HL-60/S4 treated with retinoic acid at 250 ng/mL for 4 days and 3 days (cell line): ENCODE data around the gene STOX2.

Source experiments
- in situ Hi-C: fragments of 300-500 bp; cut with MboI; formaldehyde crosslinking; loops from 2 replicates; pipeline ENCODE4 v1.7.0; 2022; ENCODE audit warnings: low sequenced_read_pairs

Gene STOX2

DNA sequence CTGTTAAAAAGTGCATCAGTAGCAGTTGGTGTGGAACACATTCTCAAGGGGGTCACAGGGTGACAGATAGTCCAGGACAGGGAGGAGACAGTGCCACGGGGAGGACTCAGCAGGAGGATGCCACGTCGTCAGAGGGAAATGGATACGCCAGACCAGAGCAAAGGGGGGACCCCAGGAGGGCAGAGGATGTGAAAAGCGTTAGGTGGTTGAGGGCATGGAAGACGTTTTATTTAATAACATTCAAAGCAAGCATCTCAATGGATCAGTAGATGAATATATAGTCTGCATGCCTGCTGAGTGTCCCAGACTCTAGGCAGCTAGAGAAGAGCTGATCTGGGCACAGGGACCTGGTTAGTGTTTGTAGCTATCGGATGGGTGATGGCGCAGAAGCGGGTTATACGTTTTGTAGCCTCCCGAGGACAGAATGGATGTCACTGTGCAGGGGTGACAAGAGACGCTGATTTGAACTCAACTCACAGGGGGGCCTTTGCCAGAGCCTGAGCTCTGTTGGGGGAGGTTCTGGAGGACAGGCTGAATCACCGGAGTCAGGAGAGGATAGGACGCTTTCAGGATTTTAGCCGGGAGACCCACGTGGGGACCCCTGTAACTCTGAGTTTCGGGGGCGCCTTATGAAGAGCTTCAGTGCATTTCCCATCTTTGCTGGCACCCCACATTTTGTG lies 81.3 kb downstream of the STOX2 start:
- in situ Hi-C loops: no loop called here

DNA sequence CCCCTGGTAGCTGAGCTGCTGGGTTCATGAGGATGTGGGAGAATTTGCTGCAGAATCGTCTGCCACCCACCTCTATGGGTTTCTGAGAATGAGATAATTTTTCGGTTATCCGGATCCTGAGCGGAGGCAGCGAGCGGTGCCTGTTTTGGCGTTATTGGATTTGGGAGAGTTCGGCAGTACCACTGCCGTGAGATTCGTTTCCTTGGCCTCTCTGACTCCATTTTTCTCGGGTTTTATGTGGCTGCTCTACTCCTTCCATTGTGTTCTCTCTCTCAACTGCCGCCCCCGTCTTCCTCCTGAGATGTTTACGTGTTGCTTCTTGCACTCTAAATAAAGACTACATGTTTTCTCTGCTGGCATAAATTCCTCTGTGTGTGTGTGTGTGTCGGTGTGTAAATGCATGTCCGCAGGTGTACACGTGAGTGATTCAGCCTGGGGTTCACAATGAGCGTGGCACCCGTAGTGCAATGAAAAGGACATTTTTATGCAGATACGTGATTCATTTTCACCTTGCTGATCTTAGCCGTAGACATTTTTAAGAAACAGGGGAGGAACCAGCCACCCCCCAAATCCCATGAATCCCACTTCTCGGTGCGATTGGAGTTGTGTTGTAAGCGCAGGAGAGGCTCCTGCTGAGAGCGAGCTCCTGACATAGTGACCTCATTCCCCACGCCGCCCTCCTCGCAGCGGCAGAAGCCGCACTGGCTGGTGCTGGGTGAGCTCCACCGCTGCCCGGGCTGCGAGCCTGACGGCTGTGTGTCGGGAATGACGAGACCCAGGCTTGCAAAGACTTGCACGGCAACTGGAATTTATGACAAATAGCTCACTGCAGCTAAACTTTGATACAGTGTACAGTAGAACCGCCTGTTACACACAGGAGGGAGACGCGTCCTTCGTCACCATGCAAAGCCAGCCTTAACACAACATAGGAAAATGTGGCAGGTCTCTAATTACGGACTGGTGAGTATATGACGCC lies 82.2 kb downstream of the STOX2 start:
- in situ Hi-C loops: no loop called here

DNA sequence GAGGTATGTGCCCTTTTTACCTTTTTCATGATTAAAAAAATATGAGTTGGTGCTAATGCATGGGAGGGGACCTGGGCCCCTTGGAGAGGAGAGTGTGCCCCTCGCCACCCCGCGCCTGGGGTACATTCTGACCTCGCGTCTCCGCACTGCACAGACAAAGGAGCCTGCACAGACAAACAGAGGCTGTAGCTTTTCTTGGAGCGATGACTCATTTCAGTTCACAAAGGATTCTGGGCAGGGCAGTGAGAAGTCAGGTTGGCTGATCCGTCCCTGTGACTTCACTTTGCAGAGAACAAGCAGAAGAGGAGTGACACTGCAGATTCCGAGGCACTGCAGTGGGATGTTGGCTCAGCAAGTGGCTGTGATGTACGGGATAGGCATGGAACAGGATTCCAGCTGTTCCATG lies 82.9 kb downstream of the STOX2 start:
- in situ Hi-C loops: no loop called here

DNA sequence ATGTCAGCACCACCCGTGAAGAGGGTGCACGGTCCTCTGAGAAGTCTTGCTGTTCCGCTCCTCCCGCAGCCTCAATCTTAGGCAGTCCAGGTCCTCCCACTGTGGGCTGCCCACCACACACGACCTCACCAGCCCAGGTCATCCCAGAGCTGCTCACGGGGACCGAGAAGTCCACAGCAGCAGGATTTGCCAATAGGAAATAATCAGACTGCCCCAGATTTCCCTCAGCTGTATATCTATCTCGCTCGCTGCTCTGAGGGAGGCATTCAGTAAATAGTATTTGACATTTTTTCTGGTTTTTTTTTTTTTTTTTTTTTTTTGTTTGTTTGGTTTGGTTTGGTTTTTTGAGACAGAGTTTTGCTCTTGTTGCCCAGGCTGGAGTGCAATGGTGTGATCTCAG lies 83.8 kb downstream of the STOX2 start:
- in situ Hi-C loops: no loop called here

DNA sequence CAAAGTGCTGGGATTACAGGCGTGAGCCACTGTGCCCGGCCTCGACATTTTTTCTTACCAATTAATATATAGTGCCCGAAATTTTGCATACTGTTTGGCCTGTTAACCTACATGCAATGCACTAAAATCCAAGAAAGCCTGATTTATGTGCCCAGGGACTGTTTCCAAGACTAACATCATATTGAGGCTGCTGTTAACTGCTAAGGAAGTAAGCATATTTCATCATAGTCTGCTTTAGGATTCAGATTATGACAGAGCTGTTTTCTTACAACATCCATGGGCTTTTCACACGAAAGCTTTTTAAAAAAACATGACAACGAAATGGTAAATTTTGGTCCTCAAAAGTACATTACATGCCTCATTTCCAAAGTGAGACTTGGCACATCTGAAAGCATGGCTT lies 84.4 kb downstream of the STOX2 start:
- in situ Hi-C loops: no loop called here

DNA sequence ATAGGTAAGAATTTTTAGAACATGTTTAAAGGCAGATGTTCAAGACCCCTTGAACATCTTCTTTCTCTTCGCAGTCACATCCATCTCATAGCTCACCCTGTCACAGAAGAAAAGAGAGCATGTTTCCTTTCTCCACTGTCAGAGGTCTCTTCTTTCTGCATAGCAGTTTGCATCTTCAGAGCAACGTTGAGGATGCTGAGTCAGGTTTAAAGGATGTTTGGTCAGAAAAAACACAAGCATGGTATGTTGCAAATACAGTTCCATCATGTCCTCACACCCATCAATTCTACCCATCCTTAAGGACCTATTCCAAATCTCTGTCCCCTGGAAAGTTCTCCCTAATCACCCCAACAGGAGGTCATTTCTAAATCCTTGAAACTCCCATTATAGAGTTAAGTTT lies 84.8 kb downstream of the STOX2 start:
- in situ Hi-C loops: no loop called here

DNA sequence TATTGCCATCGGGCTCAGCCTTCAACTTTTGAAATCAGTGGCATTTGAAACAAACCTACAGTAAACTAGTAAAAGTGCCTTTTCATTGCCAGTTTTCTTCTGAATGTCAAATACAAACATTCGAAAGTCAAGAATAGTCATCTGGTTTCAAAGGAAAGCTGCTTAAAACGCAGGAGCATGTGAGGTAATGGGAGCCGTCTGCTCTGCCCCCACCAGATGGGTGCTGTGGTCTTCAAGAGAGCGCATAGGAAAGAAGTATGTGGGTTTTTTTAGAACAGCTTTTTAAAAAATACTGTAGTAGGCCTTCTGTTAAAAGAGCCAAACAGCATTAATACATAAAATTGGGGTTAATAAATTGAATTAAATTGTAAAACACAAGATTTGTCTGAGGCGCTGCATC lies 88.6 kb downstream of the STOX2 start:
- in situ Hi-C loops: no loop called here

DNA sequence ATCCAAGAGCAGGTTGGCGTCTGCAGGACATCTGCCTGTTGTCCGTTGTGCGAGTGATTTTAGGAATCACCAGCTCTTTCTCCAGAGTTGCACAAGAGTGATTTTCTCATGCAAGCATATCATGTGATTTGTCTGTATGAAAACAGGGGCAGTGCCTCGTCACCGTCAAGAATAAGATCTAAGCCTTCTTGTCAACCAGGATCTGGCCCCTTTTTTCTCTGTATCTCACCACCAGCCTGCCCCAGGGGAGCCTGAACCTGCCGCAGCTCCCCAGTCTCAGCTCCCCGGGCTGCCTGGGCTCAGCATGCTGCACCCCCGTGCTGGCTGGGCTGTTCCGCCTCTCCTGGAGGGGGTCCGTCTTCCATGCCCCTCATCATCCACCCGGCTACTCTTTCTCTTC lies 90.5 kb downstream of the STOX2 start:
- in situ Hi-C loops: no loop called here

DNA sequence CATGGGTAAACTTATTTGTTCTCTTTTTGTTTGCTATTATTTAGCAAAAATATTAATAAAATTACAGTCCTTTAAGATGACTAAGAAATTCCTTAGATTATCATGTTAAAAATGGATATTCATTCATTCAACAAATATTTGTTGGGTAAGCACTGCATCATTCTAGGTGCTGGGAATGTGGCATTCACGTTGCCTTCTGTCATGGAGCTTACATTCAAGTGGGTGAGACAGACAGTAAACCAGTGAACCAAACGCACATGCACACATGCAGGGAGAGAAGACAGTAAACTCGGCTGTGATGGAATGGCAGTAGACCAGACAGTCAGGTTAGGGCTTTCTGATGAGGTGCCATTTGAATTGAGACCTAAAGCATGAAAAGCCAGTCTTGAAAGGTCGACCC lies 91.8 kb downstream of the STOX2 start:
- in situ Hi-C loops: no loop called here

DNA sequence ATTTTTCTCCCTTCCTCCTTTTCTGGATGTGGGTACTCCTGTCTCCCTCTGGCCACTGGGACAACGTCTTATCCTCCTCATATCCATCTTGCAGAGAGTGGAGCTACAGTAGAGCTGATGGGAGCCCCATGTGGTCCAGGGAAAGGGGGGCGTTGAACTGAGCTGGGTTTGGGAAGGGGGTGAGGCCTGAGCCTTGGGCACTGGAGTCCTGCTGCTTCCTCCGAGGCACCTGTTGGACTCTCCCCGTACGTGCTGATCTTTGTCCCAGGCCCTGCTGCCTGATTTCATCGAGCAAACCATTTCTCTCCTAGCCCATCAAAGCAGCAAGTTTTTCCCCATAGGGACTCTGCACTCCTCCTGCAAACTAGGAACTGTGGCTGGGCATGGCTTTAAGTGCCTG lies 94.3 kb downstream of the STOX2 start:
- in situ Hi-C loops: no loop called here

DNA sequence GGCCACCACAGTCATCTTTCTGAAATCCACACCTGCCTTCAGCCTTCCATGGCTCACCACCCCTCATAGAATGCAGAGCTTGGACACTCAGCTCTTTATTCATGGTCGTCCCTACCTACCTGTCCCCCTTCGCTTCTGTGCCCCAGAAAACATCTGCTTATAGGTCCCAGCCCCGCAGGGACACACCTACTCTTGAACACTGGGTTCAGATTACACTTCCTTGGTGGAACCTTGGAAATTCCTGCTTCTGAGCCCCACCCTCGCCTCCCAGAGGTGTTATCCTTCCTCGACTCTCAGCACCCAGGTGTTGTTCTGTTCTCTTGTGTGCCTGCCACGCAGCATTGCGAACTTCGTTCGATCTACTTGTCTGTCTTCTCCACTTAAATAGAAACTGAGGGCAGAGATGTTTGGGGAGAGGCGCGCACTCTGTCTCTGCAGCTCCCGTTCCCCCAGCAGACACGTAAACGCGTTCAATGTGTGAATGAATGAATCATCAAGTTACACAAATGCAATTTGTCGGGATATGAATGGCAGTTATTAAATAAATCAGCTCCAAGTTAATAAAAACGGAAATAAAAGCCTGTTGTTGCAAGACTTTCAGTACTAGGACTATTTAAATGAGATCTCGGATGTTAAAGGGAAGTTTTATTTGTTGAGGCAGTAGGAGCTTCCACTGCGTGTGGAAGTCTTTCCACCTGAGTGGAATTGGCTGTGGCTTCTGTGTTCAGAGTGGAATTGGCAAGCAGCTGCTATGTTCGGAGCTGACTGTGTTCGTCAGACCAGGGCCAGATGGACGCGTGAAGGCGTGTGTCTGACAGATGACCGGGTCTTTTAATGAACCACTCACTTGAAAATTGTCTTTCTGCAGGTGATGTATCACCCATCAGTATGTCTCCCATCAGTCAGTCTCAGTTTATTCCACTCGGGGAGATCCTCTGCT lies 95.6 kb downstream of the STOX2 start:
- in situ Hi-C loops: no loop called here

DNA sequence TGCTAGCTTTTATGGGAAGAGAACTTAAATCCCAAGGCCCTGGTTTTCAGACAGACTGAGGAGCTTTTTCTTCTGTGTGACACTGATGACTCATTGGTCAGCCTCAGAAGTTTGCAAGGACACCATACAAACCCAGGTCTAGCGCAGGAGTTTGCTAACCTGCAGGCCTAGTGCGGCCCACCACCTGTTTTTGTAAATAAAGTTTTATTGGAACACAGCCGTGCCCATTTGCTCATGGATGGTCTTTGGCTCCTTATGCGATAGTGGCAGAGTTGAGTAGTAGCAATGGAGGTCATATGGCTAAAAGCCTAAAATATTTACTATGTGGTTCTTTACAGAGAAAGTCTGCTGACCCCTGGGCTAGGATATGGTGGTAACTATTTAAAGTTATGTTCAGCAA lies 98.3 kb downstream of the STOX2 start:
- in situ Hi-C loops: no loop called here

DNA sequence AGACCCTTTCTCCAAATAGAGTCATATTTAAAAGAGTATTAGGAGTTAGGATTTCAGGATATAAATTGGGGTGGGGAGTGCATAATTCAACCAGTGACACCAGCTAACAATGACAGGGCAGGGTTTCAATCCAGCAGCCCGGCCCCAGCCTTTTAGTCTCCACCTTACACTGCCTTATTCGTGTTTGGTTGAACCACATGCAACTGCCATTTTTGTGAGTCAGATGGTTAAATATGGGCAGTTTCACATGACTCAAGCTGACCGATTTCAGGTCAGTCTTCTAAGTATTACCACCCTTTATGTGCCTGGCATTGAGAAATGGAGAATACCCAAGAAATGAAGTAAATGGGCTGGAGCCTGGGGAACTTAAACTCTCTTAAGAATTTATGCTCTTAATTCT lies 102.8 kb downstream of the STOX2 start:
- in situ Hi-C loops: no loop called here

DNA sequence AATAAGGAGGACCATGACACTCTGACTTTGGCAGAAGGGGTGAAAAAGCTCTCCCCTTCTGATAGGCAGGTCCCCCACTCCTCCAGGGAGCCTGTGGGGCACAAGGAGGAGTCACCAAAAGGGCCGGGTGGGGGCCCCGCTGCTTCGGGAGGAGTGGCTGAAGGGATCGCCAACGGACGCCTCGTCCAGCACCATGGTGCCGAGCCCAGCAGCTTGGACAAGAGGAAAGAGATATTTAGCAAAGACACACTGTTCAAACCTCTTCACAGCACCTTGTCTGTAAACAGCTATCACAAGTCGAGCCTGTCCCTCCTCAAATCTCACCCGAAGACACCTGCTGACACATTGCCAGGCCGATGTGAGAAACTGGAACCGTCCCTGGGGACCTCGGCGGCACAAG lies 105.6 kb downstream of the STOX2 start:
- in situ Hi-C loops: no loop called here

DNA sequence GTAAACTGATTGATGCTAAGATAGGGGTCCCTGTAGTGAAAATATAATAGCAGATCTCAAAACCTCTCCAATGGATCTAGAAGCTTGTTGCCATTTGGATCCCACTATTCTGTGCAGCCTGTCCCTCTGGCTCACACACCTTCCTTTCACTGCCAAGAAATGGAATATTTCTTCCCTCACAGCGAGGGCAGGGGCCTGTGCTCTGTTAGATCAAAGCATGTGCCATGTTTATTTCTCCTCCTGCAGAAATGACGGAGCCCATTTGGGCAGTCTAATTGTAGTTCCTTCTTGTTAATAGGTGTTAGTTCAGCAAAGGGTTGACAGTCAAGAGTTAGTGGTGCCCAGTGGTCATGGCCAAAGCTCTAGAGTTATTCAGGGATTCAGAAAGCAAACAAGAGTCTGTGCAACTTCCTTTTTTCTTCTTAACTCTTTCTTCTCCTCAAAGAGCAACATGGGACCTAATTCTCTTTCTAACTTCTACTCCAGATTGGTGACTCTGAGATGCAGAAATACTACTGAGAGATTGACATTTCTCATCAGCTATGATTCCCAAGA lies 106.8 kb downstream of the STOX2 start:
- in situ Hi-C loops: no loop called here

DNA sequence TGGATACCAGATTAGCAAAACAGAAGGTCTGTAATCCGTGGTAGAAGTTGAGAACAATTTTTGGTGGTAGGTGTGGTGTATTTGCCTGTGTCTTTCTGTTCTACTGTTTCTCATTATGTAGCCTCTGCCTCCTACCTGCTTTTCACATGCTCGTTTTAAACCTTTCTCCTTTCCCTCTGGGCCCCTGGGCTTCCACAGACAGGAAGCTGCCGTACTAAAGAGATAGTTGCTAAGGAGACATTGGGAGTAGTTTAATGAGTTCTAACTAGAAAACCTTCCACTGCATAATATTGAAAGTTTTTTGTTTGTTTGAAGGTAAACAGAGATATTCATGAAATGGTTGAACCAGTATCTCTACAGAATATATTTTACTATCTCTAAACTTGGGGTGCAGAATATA lies 107.8 kb downstream of the STOX2 start:
- in situ Hi-C loops: no loop called here

DNA sequence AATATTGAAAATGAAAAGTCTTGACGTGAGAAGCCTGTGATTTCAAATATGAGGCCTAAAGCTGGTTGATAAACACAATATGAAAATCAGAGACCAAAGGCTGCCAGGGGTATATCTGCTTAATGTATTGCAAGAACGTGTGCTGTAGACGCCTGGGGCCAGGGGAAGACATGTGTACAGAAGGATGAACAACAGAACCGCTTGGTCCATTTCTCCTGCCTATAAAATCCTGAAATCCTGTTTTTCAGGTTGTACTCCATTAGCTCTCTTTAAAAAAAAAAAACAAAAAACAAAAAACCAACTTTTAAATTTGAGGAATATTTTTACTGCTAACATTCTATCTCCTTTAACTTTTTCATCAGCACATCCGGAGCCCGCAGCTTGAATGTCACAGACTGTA lies 109.2 kb downstream of the STOX2 start:
- in situ Hi-C loops: no loop called here

DNA sequence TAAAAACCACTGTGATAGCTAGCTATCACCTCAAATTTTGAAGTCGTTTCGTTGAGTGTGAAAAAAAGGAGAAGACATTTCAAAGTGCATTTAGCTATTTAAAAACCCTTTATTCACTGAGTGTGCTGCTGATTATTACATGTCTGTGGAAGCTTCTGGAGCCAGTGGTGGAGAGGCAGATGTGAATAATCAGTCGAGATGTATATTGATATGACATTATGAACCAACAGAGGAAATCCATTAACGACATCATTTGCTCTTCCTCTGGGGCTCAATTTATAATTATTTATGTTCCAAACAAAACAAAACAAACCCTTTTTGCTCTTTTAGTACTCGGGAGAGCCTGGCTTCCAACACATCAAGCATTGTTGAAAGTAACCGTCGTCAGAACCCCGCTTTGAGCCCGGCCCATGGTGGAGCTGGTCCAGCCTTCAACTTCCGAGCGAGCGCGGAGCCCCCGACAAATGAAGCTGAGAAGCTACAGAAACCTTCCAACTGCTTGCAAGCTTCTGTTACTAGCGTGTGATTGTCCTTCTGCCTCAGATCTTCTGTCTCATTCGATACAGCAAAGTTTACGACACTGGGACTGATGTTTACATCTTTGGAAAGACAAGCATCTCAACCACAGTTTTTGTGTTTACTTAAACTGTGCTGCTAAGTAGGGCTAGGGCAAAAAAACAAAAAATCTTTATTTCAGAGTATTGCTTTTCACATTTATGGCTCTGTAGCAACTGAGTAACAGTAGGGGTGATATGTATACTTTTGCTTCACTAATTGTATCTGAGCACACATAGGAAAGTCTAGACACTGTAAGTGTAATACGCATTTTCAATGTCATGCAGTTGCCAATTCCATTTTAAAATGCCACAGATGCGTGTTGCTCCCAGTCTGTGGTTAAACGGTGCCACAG lies 111.9 kb downstream of the STOX2 start:
- in situ Hi-C loops: no loop called here

DNA sequence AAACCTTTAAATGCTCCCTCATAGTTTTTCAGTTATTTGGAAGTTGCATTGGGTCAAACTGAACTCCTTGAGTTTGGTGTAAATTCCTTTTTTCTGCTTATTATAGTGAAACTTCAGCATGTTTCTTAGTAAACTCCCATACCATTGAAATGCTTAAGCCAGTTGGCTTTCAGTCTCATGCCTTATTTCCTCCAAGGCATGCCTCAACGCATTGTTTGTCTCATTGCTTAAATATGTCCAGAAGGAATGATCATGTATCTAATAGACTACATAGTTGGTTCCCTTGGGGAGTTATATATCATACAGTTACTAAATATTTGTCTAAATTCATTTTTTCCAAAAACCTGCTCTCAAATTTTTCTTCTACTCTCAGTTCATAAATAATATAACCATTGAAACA lies 114.0 kb downstream of the STOX2 start:
- in situ Hi-C loops: no loop called here
